Panc1 (cell line): ENCODE measurements around the gene RBM8A. TPM values are rescaled to one million over a fixed set of nuclear protein-coding genes. Genes with fewer than 3 reads are reported as not detected.

Experiments used
- ATAC-seq: fragments of 200-7000 bp; cut with Tn5 transposase; 2 replicates; pipeline ENCODE4 v1.9.1; 2020; ENCODE audit warnings: mild to moderate bottlenecking, moderate library complexity
- BruUV-seq: library from RNA; stranded (reverse); fragments of 400-500 nt; replicated peaks from 2 replicates; lab custom pipeline; 2021; lab: Mats Ljungman, UMichigan
- CTCF ChIA-PET: fragments of 300-600 bp; sonication (Branson Sonifier 250); formaldehyde crosslinking; loops from one replicate; lab custom pipeline; 2022; ENCODE audit warnings: antibody characterized with exemption; lab: Charles Lee
- POLR2A ChIA-PET: fragments of 300-600 bp; sonication (Branson Sonifier 250); formaldehyde crosslinking; loops from one replicate; lab custom pipeline; 2022; ENCODE audit warnings: antibody characterized with exemption; lab: Charles Lee
- DNase-seq: peaks from one replicate; pipeline ENCODE4 v3.0.0-alpha.2; 2010; ENCODE audit warnings: low read depth, low spot score
- H3K27ac ChIP-seq: 2 replicates; pipeline ENCODE4 v1.5.1; 2011; ENCODE audit warnings: mild to moderate bottlenecking, low read length, inconsistent platforms
- H3K27me3 ChIP-seq: fragments of 200-500 bp; sonication (Bioruptor generic); 2 replicates; pipeline ENCODE4 v1.6.0; 2014; ENCODE audit warnings: low read length, inconsistent platforms; ENCODE audit not compliant: control insufficient read depth, insufficient read depth
- H3K36me3 ChIP-seq: fragments of 200-500 bp; sonication (Bioruptor generic); 2 replicates; pipeline ENCODE4 v1.5.1; 2014; ENCODE audit warnings: inconsistent platforms, mild to moderate bottlenecking, low read length, moderate library complexity; ENCODE audit not compliant: control insufficient read depth, insufficient read depth
- H3K4me1 ChIP-seq: 2 replicates; pipeline ENCODE4 v1.5.1; 2011; ENCODE audit warnings: inconsistent platforms, mild to moderate bottlenecking, low read length, moderate library complexity; ENCODE audit not compliant: control insufficient read depth, insufficient read depth
- H3K4me3 ChIP-seq, 2 experiments: 2 replicates each; pipeline ENCODE4 v1.5.1; 2011 to 2012; ENCODE audit warnings: low read depth in 2 of 2, low read length in 2 of 2, mild to moderate bottlenecking in 2 of 2, inconsistent platforms in 1 of 2, moderate library complexity in 1 of 2
- H3K9me3 ChIP-seq: fragments of 200-500 bp; sonication (Bioruptor generic); 2 replicates; pipeline ENCODE4 v1.5.1; 2014; ENCODE audit warnings: low read depth, mild to moderate bottlenecking, inconsistent platforms, low read length, moderate library complexity; ENCODE audit not compliant: control insufficient read depth, insufficient read depth
- CTCF ChIP-seq: fragments of 450-650 bp; IDR thresholded peaks from 2 replicates; pipeline ENCODE4 v1.5.1; 2017; ENCODE audit warnings: mild to moderate bottlenecking
- POLR2AphosphoS5 ChIP-seq: IDR thresholded peaks from 2 replicates; pipeline ENCODE4 v1.6.1; 2012; ENCODE audit warnings: mild to moderate bottlenecking, low read depth, low read length, moderate library complexity
- REST ChIP-seq, 2 experiments: IDR thresholded peaks; 2 replicates each; pipeline ENCODE4 v1.6.1; 2011 to 2012; ENCODE audit warnings: low read depth in 2 of 2, control low read depth in 1 of 2, low read length in 1 of 2, mild to moderate bottlenecking in 1 of 2, moderate library complexity in 1 of 2; ENCODE audit not compliant: insufficient read depth in 1 of 2
- SIN3A ChIP-seq: IDR thresholded peaks from 2 replicates; pipeline ENCODE4 v1.6.1; 2012; ENCODE audit warnings: low read depth, mild to moderate bottlenecking, low read length, moderate library complexity, borderline replicate concordance; ENCODE audit not compliant: insufficient read depth
- TCF7L2 ChIP-seq: IDR thresholded peaks from 2 replicates; pipeline ENCODE4 v1.6.1; 2011; ENCODE audit warnings: mild to moderate bottlenecking, low read depth, low read length, inconsistent platforms
- in situ Hi-C: cut with HindIII; loops from 2 replicates; pipeline ENCODE4 v1.10.0; 2016; ENCODE audit warnings: low sequenced_read_pairs, low pct_unique_long_range_greater_than_20kb
- intact Hi-C: fragments of 100-400 bp; cut with micrococcal nuclease; formaldehyde crosslinking; loops from one replicate; pipeline ENCODE4 v1.10.0; 2022; ENCODE audit not compliant: unreplicated experiment
- total RNA-seq: library from RNA; stranded (reverse); gene quantifications from one replicate; pipeline ENCODE4 v1.2.1, GENCODE V29; 2021; ENCODE audit not compliant: unreplicated experiment

Gene RBM8A
- total RNA-seq, 1 experiment from 2014 or later = 172 TPM

GRCh38 chr1:145949219-145949618, 21.9 kb upstream of the RBM8A start:
- no peak overlapping the region for H3K27ac ChIP-seq
- no peak for TF ChIP-seq SIN3A
- no peak for TF ChIP-seq REST (IDR thresholded peaks at IDR 0.05; ENCODE audit: insufficient read depth in 1 of 2, low read depth in 2 of 2, low read length in 1 of 2)
- BruUV-seq = no TSS peak
- H3K4me3 ChIP-seq = no peak overlapping the region
- ChIA-PET POLR2A (interaction anchor here (0.6 kb wide), 1 partner anchor 22 kb away, joined by 5 read pairs; no protein-coding TSS in a partner anchor), CTCF (interaction anchor here (0.6 kb wide), 2 partner anchors 13 to 97 kb away, joined by 5 to 7 read pairs; no protein-coding TSS in a partner anchor)
- no peak for ATAC-seq
- no peaks in the 10 kb centered on the region for H3K9me3 ChIP-seq
- no peaks in the 10 kb centered on the region for H3K27me3 ChIP-seq
- H3K4me1 ChIP-seq = no peaks in the 10 kb centered on the region
- in situ Hi-C loops (no loop called here), intact Hi-C loops (no loop called here)
- H3K36me3 ChIP-seq = no peaks in the 10 kb centered on the region
- DNase-seq = no peak

- intact Hi-C loops = no loop called here
- BruUV-seq = no TSS peak
- no peaks in the 10 kb centered on the region for H3K4me1 ChIP-seq
- TF ChIP-seq SIN3A = no peak
- TF ChIP-seq POLR2AphosphoS5 = no peak
- POLR2A ChIA-PET = no interaction called here
- CTCF ChIA-PET = no interaction called here
- in situ Hi-C loops = no loop called here
- no peaks in the 10 kb centered on the region for H3K27me3 ChIP-seq
- H3K27ac ChIP-seq = no peak overlapping the region
- ATAC-seq = no peak
- DNase-seq = no peak
- H3K4me3 ChIP-seq = no peak overlapping the region
- H3K36me3 ChIP-seq = no peaks in the 10 kb centered on the region
- no peaks in the 10 kb centered on the region for H3K9me3 ChIP-seq
These were observed 20.3 kb upstream of the RBM8A start for GRCh38 chr1:145947551-145947950.

GRCh38 chr1:145946477-145946986, 19.2 kb upstream of the RBM8A start:
- Histone ChIP-seq H3K36me3 (no peaks in the 10 kb centered on the region), H3K4me3 (no peak overlapping the region), H3K27me3 (no peaks in the 10 kb centered on the region), H3K9me3 (no peaks in the 10 kb centered on the region), H3K4me1 (no peaks in the 10 kb centered on the region), H3K27ac (no peak overlapping the region)
- ChIA-PET POLR2A (no interaction called here), CTCF (no interaction called here)
- ATAC-seq (no peak), DNase-seq (no peak)
- TF ChIP-seq REST (IDR thresholded peaks at IDR 0.05; ENCODE audit: insufficient read depth in 1 of 2, low read depth in 2 of 2, low read length in 1 of 2) = no peak
- no peak for TF ChIP-seq CTCF
- TF ChIP-seq TCF7L2 = no peak
- TF ChIP-seq POLR2AphosphoS5 = no peak
- TF ChIP-seq SIN3A = no peak
- intact Hi-C loops = no loop called here
- in situ Hi-C loops = no loop called here
- no TSS peak for BruUV-seq
